GM19193 (cell line): ENCODE data around the gene TKTL1.

Experiments used
- POLR2A ChIP-seq: IDR thresholded peaks from 4 replicates; pipeline ENCODE4 v1.6.1; 2011; ENCODE audit not compliant: insufficient read depth, insufficient read length; ENCODE audit errors: extremely low read depth

The TKTL1 gene

DNA sequence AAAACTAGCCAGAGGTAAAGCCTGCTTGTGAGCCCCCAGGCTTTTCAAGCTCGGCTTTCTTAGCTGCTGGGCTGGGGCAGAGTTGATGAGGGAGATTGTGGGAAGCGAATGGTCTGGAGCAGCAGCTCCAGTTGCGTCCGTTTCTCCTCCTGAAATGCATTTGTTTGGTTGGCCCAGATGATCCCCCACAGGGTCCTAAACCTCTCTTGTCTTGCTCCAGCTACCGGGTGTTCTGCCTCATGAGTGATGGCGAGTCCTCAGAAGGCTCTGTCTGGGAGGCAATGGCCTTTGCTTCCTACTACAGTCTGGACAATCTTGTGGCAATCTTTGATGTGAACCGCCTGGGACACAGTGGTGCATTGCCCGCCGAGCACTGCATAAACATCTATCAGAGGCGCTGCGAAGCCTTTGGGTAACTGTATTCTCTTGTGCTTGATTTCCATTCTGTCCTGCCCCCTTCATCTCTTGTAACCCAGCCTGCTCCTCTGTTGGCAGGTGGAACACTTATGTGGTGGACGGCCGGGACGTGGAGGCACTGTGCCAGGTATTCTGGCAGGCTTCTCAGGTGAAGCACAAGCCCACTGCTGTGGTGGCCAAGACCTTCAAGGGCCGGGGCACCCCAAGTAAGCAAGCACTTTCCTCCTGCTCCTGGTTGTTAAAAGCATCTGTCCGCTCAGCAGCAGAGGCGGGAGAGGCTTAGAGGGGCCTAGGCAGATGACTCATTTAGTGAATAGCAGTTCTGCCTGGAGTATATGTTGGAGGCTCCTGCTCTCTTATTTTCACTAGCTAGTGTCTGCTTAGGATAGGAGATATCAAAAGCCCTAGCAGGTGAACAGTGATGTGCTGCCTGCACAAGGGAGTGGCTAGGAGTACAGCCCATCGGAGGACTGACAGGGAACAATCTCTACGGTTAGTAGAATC, 15.3 kb downstream of the TKTL1 start:
- TF ChIP-seq POLR2A = no peak

DNA sequence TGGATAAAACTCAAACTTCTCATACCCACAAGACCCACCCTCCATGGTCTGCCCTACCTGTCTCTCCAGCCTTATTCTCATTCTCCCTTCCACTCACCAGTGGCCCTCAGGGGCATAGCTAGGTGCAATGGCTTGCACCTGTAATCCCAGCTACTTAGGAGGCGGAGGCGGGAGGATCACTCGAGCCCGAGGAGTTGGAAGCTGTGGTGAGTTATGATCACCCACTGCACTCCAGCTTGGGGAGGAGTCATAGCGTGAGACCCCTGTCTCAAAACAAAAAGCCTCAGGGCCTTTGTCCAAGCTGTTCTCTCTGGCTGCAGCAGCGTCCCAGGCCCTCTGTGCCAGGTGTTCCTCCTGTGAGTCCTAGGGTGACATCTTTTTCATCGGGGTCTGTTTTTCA, 16.5 kb downstream of the TKTL1 start:
- no peak for TF ChIP-seq POLR2A

DNA sequence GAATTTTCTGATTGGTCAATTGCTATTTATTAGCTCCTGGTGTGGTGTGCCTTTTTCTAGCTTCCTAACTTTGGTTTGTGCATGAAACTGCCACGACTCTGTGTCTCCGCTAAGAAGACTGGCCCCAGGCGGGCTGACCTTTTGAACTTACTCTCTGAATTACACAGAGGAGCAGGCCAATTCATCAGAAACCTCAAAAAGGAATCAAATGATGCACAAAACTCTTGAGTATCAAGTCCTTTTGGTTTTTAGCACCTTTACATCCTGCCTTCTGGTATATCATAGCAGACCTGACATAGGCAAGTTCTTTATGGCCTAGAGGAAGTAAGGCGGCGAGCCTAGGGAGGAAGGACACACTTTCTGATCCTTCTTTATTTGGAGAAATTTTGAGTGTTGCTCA, 17.6 kb downstream of the TKTL1 start:
- no peak for TF ChIP-seq POLR2A

DNA sequence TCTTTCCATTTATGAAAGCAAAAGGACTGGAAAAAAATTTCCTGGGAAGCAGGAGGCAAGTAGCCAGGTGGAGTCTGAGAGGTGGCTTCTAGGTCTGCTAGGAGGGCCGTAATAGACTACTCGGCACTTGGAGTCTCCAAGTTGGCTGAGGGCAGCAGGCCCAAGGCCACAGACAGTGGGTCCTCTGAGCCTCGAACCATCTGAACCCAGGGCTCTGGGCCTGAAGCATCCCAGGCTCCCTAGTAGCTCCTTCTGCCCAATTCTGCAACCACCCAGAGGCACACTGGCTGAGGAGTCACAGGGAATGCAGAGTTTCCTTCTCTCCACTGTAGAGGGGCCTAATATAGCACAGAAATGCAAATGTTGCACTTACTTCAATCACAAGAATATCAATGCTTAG, 19.8 kb downstream of the TKTL1 start:
- TF ChIP-seq POLR2A = no peak

DNA sequence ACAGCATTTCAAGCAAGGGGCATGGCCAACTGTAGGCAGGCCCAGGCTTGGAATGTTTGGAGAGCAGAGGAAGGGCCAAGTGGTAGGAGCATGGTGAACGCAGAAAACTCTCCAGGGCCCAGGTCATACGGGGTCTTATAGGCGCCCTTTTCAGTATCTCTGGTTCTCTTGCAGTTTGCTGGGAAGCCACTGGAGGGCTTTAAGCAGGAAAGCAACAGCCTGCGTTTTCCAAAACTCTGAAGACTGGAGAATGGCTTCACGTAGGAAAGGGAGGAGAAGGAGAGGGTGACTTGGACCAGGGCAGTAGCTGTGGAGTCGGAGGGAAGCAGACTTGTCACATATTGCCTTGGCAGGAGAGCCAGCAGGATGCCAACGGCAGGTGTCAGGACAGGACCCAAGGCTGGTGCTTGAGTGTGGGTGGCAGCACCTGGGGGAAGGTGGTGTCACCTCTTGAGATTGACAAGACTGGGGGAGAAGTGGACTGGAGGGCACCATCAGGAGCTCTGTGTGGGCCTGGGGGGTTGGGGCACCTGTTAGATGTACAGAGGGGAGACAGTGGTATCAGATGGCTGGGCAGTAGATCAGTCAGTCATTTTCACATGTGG, 21.9 kb downstream of the TKTL1 start:
- TF ChIP-seq POLR2A = no peak

DNA sequence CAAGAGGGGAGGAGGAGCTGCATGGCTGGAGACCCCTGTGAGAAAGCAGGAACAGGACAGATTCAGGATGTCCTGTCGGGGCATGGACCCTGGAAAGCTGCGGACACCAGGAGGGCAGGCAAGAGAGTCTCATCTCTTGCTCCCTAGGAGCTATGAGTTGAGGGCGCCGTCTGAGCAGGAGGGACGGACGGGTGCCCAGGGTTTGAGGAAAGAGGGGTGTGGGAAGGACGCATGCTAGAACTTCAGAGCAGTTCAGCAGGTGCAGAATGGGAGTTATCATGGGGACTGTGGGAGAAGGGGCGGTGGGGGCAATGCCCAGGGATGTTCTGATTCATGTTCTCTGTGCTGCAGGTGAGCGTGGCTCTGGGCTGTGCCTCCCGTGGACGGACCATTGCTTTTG, 24.8 kb downstream of the TKTL1 start:
- no peak for TF ChIP-seq POLR2A

DNA sequence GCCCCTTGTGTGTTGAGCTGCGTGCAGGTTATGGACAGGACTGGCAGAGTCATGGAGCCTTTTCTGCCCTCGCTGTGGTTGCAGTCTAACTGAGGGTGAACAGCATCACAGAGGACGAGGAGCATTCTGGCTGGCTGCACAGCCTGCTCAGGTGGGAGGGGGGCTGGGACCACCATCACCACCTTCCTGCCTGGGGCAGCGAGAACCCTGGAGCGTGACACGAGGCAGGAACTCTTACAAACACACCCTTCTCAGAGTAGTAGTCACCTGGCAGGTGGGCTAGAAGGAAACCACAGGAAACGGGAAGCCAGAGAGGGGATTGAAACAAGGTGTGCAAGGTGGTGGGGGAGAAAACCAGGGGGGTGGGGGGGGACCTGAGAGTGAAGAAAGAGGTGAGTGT, 25.6 kb downstream of the TKTL1 start:
- TF ChIP-seq POLR2A = no peak

DNA sequence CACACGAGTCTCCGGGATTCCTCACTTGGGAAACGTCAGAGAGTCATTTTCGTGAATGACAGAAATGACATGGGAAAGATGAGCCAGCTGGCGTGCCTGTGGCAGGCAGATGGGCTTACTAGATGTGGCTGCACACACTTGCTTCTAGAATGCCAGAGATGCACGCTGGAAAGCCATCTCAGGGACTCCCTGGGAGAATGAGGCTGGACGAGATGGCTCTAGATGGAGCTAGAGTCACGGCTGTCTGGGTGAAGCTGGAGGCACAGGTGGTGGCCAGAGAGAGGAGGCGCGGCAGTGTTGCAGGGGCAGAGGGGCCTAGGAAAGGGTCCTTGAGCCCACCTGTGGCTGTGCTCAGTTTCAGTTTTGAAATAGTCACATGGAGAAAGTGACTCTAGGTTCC, 26.0 kb downstream of the TKTL1 start:
- TF ChIP-seq POLR2A = no peak

DNA sequence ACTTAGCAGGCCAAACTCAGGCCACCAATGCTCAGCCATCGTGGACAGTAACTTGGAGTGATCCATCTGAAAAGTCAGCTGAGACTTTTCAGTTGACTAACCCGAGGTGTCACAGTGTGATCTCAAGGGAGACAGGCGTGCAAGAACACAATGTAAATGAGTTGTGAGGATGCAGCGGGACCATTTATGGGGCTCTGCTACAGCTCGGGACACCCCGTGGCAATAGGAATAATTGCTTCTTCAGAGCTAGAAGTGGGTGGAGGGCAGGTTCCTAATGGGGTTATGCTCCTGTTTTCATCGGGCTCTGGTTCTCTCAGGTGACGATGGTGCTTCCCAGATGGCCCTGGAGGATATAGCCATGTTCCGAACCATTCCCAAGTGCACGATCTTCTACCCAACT, 27.3 kb downstream of the TKTL1 start:
- no peak for TF ChIP-seq POLR2A

DNA sequence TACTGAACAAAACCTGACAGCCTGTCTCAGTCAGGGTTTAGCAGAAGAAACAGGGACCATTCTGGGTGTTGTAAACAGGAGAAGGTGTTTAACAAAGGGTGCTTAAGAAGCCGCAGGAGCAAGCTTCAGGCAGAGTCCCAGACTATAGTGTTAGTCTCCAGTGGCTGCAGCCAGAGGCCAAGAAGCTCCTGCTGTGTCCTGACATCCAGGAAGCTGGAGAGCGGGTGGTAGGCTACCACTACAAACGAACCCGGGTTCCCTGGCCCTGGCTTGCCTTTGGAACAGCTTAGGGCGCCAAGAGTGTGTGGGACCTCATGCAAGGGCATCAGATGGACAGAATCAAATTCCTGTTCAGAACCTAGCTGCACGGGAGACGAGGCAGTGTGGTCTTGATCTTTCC, 27.9 kb downstream of the TKTL1 start:
- no peak for TF ChIP-seq POLR2A

DNA sequence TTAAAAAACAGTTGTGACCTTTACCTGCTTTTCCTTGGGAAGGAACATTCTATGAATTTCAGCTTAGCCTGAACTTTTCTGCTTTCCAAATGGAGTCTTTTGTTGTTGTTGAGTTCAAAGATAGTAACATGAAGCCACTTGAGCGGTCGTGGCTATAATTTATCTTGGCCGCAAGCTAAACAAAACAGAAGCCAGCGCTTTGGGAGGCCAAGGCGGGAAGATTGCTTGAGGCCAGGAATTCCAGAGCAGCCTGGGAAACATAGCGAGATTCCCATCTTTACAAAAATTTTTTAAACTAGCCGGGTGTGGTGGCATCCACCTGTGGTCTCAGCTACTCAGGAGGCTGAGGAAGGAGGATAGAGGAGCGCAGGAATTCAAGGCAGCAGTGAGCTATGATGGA, 29.9 kb downstream of the TKTL1 start:
- no peak for TF ChIP-seq POLR2A

DNA sequence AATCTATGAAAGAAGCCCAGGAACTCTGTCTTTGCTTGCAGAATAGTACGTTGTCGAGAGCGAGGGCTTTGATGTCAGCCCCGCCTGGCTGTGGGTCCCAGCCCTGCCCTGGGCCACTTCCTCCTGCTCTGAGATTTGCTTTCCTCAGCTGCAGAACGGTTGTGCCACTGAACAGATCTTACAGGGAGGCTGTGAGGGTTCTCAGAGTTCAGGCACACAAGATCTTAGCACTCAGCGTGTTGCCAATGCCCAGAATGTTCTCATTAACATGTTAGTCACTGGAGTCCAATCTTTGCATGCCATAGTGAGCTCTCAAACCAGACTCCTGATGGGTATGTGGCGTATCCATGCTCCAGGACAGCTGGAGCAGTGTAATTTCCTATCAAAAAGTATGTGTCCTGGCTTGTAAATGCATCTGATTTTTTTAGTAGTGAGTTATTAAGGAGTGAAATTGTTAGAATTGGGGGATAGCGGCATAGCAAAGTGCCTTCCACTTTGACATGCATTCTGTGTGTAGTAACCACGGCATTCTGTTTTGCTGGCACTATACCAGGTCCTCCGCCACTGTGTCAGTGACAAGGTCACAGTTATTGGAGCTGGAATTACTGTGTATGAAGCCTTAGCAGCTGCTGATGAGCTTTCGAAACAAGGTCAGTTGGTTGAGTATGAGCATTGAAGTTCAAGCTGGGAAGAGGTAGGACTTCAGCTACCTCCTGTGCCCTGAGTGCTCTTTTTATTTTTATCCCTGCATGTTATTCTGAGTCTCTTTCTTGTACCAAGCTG, 31.6 kb downstream of the TKTL1 start:
- TF ChIP-seq POLR2A = no peak

DNA sequence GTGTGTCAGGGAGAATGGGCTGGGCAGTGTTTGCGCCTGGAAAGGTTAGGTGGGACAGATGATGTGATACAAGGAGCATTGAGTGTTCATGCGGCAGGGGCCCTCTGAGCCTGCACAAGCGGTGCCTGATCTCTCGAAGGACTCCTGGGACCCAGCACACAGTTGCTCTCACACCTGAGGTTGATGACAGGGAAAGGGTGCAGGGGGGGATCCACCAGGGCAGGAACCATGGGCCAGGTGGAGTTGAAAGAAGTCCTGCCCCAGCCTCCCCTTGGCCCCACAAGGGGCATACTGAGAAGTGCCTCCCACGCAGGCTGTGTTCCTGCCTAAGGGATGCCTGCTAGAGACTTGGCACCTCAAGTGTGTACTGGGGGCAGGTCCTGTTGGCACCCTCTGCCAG, 33.1 kb downstream of the TKTL1 start:
- no peak for TF ChIP-seq POLR2A

DNA sequence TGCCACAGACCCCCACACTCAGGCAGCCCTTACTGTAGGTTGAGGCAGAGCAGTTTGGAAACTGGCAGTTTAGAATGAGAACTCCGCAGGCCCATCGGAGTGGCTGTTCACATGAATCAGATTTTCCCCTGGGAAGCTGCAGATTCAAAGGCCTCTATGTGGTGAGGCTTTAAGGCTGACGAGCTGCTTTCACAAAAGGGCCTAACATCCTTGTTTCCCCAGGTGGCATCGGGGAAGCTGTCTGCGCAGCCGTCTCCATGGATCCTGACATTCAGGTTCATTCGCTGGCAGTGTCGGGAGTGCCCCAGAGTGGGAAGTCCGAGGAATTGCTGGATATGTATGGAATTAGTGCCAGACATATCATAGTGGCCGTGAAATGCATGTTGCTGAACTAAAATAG, 33.7 kb downstream of the TKTL1 start:
- TF ChIP-seq POLR2A = no peak

DNA sequence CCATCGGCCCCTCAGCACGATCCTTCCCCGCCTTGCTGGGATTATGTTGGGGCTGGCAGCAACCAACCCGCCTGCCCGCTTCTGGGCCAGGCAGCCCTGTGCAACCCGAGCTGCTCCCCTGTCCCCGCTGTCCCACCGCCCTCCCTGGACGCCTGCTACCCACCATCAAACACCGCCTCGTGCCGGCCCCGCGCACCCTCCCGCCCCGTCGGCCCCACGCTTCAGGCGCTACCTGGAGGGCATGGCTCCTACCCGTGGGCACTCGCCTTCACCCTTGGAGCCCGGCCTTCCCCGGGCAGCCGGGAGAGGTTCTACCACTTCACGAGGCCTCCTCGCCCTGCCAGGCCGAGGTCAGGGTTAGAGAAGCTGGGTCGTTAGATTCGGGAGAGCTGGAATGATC, 37.0 kb downstream of the TKTL1 start:
- TF ChIP-seq POLR2A = no peak
